ENCODE measurements around the gene PPP1R15A. TPM values are rescaled to one million over a fixed set of nuclear protein-coding genes. Genes with fewer than 3 reads are reported as not detected.
A peak's percentile ranks its signal among the peaks of the same experiment; 100 is the strongest.
"Not testable (repeated sequence)": the region's sequence is repeated elsewhere in the genome, so short reads cannot be mapped to it uniquely, and the experiment has no call there.

The PPP1R15A gene
- total RNA-seq, 6 experiments from 2014 or later = 4.5 to 25.6 (median 12.2) TPM

DNA sequence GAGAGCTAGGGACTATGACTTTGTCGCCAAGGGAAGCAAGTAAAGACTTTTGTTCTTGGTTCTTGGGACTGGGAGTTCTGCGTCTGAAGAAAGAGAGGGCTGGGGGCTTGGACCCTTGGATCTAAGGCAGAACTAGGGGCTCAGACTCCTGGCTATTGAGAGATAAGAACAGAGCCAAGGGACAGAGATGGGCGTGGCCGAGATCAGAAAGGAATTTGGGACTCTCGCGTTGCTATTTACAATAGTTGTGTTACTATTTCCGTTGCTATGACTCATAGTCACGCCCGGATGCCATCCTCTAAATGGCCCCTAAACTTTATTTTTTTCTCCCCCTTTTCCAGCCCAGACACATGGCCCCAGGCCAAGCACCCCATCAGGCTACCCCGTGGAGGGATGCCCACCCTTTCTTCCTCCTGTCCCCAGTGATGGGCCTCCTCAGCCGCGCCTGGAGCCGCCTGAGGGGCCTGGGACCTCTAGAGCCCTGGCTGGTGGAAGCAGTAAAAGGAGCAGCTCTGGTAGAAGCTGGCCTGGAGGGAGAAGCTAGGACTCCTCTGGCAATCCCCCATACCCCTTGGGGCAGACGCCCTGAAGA is 759 bp downstream of the PPP1R15A start:
- no peaks in the 10 kb centered on the region for H3K9me3 ChIP-seq
- peak; percentile 52 to 70 (median 60) for ATAC-seq
- DNase-seq = peak; percentile 78 to 85 (median 79)
- WGBS (ENCODE audit: insufficient coverage, low coverage, low lambda C conversion rate, missing lambda C conversion rate) = 10% methylated on average over 14 of the region's 14 CpGs
- H3K4me3 ChIP-seq = peak overlapping the region; percentile 73 to 95 (median 92)
- no peaks in the 10 kb centered on the region for H3K27me3 ChIP-seq
- TF ChIP-seq, protein P1, sequence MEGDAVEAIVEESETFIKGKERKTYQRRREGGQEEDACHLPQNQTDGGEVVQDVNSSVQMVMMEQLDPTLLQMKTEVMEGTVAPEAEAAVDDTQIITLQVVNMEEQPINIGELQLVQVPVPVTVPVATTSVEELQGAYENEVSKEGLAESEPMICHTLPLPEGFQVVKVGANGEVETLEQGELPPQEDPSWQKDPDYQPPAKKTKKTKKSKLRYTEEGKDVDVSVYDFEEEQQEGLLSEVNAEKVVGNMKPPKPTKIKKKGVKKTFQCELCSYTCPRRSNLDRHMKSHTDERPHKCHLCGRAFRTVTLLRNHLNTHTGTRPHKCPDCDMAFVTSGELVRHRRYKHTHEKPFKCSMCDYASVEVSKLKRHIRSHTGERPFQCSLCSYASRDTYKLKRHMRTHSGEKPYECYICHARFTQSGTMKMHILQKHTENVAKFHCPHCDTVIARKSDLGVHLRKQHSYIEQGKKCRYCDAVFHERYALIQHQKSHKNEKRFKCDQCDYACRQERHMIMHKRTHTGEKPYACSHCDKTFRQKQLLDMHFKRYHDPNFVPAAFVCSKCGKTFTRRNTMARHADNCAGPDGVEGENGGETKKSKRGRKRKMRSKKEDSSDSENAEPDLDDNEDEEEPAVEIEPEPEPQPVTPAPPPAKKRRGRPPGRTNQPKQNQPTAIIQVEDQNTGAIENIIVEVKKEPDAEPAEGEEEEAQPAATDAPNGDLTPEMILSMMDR (IDR thresholded peaks at IDR 0.05) = peak in 1 of 4 donors; percentile 13
- no peak for TF ChIP-seq POLR2A (IDR thresholded peaks at IDR 0.05)
- intact Hi-C loops (cut with DNase I) = no loop called here
- H3K36me3 ChIP-seq = peaks cover 0 to 28% (median 6%) of the 10 kb centered on the region in 4 donors
- peak overlapping the region; percentile 99 to 100 (median 100) for H3K27ac ChIP-seq
- H3K4me1 ChIP-seq = peaks cover 0 to 25% (median 11%) of the 10 kb centered on the region in 4 donors

DNA sequence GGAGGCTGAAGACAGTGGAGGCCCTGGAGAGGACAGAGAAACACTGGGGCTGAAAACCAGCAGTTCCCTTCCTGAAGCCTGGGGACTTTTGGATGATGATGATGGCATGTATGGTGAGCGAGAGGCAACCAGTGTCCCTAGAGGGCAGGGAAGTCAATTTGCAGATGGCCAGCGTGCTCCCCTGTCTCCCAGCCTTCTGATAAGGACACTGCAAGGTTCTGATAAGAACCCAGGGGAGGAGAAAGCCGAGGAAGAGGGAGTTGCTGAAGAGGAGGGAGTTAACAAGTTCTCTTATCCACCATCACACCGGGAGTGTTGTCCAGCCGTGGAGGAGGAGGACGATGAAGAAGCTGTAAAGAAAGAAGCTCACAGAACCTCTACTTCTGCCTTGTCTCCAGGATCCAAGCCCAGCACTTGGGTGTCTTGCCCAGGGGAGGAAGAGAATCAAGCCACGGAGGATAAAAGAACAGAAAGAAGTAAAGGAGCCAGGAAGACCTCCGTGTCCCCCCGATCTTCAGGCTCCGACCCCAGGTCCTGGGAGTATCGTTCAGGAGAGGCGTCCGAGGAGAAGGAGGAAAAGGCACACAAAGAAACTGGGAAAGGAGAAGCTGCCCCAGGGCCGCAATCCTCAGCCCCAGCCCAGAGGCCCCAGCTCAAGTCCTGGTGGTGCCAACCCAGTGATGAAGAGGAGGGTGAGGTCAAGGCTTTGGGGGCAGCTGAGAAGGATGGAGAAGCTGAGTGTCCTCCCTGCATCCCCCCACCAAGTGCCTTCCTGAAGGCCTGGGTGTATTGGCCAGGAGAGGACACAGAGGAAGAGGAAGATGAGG is 1.5 kb downstream of the PPP1R15A start:
- ATAC-seq (peak in 1 of 4 donors; percentile 0), DNase-seq (no peak)
- TF ChIP-seq POLR2A (IDR thresholded peaks at IDR 0.05) = no peak
- TF ChIP-seq, protein P1 (IDR thresholded peaks at IDR 0.05) = no peak
- H3K4me1 ChIP-seq = peaks cover 0 to 25% (median 9%) of the 10 kb centered on the region in 4 donors
- no peaks in the 10 kb centered on the region for H3K9me3 ChIP-seq
- intact Hi-C loops (cut with DNase I) = no loop called here
- 57% methylated on average over 11 of the region's 14 CpGs for WGBS (ENCODE audit: insufficient coverage, low coverage, low lambda C conversion rate, missing lambda C conversion rate)
- peak overlapping the region; percentile 73 to 95 (median 92) for H3K4me3 ChIP-seq
- H3K27me3 ChIP-seq = no peaks in the 10 kb centered on the region
- peak overlapping the region; percentile 99 to 100 (median 100) for H3K27ac ChIP-seq
- peaks cover 0 to 28% (median 6%) of the 10 kb centered on the region in 4 donors for H3K36me3 ChIP-seq

DNA sequence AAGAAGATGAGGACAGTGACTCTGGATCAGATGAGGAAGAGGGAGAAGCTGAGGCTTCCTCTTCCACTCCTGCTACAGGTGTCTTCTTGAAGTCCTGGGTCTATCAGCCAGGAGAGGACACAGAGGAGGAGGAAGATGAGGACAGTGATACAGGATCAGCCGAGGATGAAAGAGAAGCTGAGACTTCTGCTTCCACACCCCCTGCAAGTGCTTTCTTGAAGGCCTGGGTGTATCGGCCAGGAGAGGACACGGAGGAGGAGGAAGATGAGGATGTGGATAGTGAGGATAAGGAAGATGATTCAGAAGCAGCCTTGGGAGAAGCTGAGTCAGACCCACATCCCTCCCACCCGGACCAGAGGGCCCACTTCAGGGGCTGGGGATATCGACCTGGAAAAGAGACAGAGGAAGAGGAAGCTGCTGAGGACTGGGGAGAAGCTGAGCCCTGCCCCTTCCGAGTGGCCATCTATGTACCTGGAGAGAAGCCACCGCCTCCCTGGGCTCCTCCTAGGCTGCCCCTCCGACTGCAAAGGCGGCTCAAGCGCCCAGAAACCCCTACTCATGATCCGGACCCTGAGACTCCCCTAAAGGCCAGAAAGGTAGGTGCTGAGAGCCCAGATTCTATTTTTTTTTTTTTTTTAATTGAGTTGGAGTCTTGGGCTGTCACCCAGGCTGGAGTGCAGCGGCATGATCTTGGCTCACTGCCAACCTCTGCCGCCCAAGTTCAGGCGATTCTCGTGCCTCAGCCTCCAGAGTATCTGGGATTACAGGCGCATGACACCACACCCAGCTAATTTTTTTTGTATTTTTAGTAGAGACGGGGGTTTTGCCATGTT is 2.3 kb downstream of the PPP1R15A start:
- Histone ChIP-seq H3K36me3 (peaks cover 0 to 28% (median 6%) of the 10 kb centered on the region in 4 donors), H3K9me3 (no peaks in the 10 kb centered on the region), H3K27me3 (no peaks in the 10 kb centered on the region), H3K4me1 (peaks cover 0 to 25% (median 8%) of the 10 kb centered on the region in 4 donors), H3K4me3 (peak overlapping the region; percentile 73 to 95 (median 92)), H3K27ac (peak overlapping the region; percentile 99 to 100 (median 100))
- intact Hi-C loops (cut with DNase I) = no loop called here
- ATAC-seq (peak in 2 of 4 donors; percentile 3 to 26), DNase-seq (peak in 1 of 3 donors; percentile 42)
- no peak for TF ChIP-seq POLR2A (IDR thresholded peaks at IDR 0.05)
- TF ChIP-seq, protein P1 (IDR thresholded peaks at IDR 0.05) = no peak
- 19% methylated on average over 15 of the region's 17 CpGs for WGBS (ENCODE audit: insufficient coverage, low coverage, low lambda C conversion rate, missing lambda C conversion rate)

DNA sequence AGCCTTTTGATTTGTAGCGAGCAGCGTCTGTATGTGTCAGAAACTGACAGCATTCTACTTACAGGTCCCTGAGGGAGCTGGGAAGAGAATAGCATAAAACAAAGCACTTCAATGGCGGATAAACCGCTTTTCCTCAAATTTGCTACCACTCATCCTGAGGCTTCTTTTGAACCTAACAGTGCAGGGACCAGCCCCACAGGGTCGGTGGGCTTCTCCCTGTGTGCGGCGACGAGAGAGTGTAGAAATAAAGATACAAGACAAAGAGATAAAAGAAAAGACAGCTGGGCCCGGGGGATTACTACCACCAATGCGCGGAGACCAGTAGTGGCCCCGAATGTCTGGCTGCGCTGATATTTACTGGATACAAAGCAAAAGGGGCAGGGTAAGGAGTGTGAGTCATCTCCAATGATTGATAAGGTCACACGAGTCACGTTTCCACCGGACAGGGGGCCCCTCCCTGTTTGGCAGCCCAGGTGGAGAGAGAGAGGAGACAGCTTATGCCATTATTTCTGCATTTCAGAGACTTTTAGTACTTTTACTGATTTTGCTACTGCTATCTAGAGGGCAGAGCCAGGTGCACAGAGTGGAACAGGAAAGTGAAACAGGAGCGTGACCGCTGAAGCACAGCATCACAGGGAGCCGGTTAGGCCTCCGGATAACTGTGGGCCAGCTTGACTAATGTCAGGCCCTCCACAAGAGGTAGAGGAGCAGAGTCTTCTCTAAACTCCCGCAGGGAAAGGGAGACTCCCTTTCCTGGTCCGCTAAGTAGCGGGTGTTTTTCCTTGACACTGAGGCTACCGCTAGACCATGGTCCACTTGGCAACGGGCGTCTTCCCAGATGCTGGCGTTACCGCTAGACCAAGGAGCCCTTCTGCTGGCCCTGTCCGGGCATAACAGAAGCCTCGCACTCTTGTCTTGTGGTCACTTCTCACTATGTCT is 4.1 kb downstream of the PPP1R15A start:
- Histone ChIP-seq H3K4me1 (peaks cover 0 to 25% (median 8%) of the 10 kb centered on the region in 4 donors), H3K4me3 (peak overlapping the region in 2 of 3 donors; percentile 73 to 95), H3K36me3 (peaks cover 0 to 28% (median 6%) of the 10 kb centered on the region in 4 donors), H3K27ac (peak overlapping the region; percentile 99 to 100 (median 100))
- ATAC-seq; intact Hi-C loops (cut with DNase I); H3K9me3 ChIP-seq; H3K27me3 ChIP-seq; DNase-seq: not testable (repeated sequence)
- WGBS (ENCODE audit: insufficient coverage, low coverage, low lambda C conversion rate, missing lambda C conversion rate) = 64% methylated on average over 16 of the region's 30 CpGs

Measured in right lobe of liver (tissue), 6 donors.